GM12878 (cell line): ENCODE measurements around the gene TRIM22. TPM values are rescaled to one million over a fixed set of nuclear protein-coding genes. Genes with fewer than 3 reads are reported as not detected.

Experiments used
- ATF7 ChIP-seq: fragments of 450-650 bp; IDR thresholded peaks from 2 replicates; pipeline ENCODE4 v1.6.1; 2016; ENCODE audit warnings: low read depth, mild to moderate bottlenecking
- CBFB ChIP-seq: IDR thresholded peaks from 2 replicates; pipeline ENCODE4 v1.6.1; 2016; ENCODE audit warnings: antibody characterized with exemption, low read depth
- CBX5 ChIP-seq: sonication (generic); IDR thresholded peaks from 2 replicates; pipeline ENCODE4 v1.6.1; 2016; ENCODE audit warnings: low read depth, moderate library complexity, mild to moderate bottlenecking, inconsistent platforms
- CHD2 ChIP-seq: IDR thresholded peaks from 2 replicates; pipeline ENCODE4 v1.6.1; 2011; ENCODE audit warnings: low read depth, low read length, improper control_type of control experiment, borderline replicate concordance
- CHD4 ChIP-seq: fragments of 200-600 bp; sonication (generic); IDR thresholded peaks from 2 replicates; pipeline ENCODE4 v1.6.1; 2016; ENCODE audit warnings: mild to moderate bottlenecking
- DPF2 ChIP-seq: fragments of 450-650 bp; IDR thresholded peaks from 2 replicates; pipeline ENCODE4 v1.6.1; 2017; ENCODE audit warnings: mild to moderate bottlenecking
- ETV6 ChIP-seq, 2 experiments: fragments of 450-650 bp in 1 of 2; IDR thresholded peaks in 1 of 2; conservative IDR thresholded peaks in 1 of 2; 2 replicates each; pipeline ENCODE4 v1.6.1; 2014; ENCODE audit warnings: antibody characterized with exemption in 1 of 2, borderline replicate concordance in 1 of 2, low read depth in 1 of 2, mild to moderate bottlenecking in 1 of 2, moderate library complexity in 1 of 2
- GABPA ChIP-seq: IDR thresholded peaks from 2 replicates; pipeline ENCODE4 v1.6.1; 2014; ENCODE audit warnings: antibody characterized with exemption, low read depth, mild to moderate bottlenecking, inconsistent platforms
- KAT2A ChIP-seq: conservative IDR thresholded peaks from 2 replicates; pipeline ENCODE4 v1.6.1; 2011; ENCODE audit warnings: low read depth, low read length; ENCODE audit not compliant: control insufficient read depth
- LARP7 ChIP-seq: fragments of 450-650 bp; IDR thresholded peaks from 2 replicates; pipeline ENCODE4 v1.6.1; 2017; ENCODE audit warnings: mild to moderate bottlenecking
- MEF2A ChIP-seq: IDR thresholded peaks from 2 replicates; pipeline ENCODE4 v1.6.1; 2011; ENCODE audit warnings: low read depth, mild to moderate bottlenecking, low read length, moderate library complexity; ENCODE audit not compliant: insufficient read depth
- NFYA ChIP-seq: IDR thresholded peaks from 2 replicates; pipeline ENCODE4 v1.6.1; 2011; ENCODE audit warnings: low read depth, mild to moderate bottlenecking, low read length, improper control_type of control experiment, borderline replicate concordance
- NRF1 ChIP-seq: conservative IDR thresholded peaks from 2 replicates; pipeline ENCODE4 v1.6.1; 2011; ENCODE audit warnings: mild to moderate bottlenecking, low read depth, low read length, improper control_type of control experiment
- PAX8 ChIP-seq: fragments of 450-650 bp; IDR thresholded peaks from 2 replicates; pipeline ENCODE4 v1.6.1; 2017; ENCODE audit warnings: mild to moderate bottlenecking, moderate library complexity
- RBBP5 ChIP-seq: fragments of 200-600 bp; sonication (generic); conservative IDR thresholded peaks from 2 replicates; pipeline ENCODE4 v1.6.1; 2016
- RCOR1 ChIP-seq: conservative IDR thresholded peaks from 2 replicates; pipeline ENCODE4 v1.6.1; 2012; ENCODE audit warnings: low read depth, low read length, improper control_type of control experiment
- RFX5 ChIP-seq: IDR thresholded peaks from 2 replicates; pipeline ENCODE4 v1.6.1; 2011; ENCODE audit warnings: low read depth, low read length, improper control_type of control experiment
- SMAD5 ChIP-seq: IDR thresholded peaks from 2 replicates; pipeline ENCODE4 v1.6.1; 2016; ENCODE audit warnings: antibody characterized with exemption, low read depth
- ZNF217 ChIP-seq: fragments of 450-650 bp; IDR thresholded peaks from 2 replicates; pipeline ENCODE4 v1.6.1; 2017; ENCODE audit warnings: antibody characterized with exemption, mild to moderate bottlenecking
- ZSCAN29 ChIP-seq: fragments of 450-650 bp; IDR thresholded peaks from 2 replicates; pipeline ENCODE4 v1.6.1; 2017; ENCODE audit warnings: mild to moderate bottlenecking, moderate library complexity
- polyA plus RNA-seq, 11 experiments: library from polyadenylated mRNA; depleted of rRNA in 4 of 11; unstranded in 6 of 11; stranded (reverse) in 5 of 11; fragments of >200 nt; fragmentation: Nextera tagmentation in 4 of 11; fragmentation: Illumina TruSeq in 1 of 11; extraction: Ambion mirVana in 4 of 11; extraction: Trizol in 1 of 11; gene quantifications; 1 replicate in 1 of 11; 2 replicates in 10 of 11; pipeline versions ENCODE4 v1.2.1 to v1.2.3, GENCODE V29; 2011 to 2016; ENCODE audit warnings: inconsistent platforms in 2 of 11, missing spikeins in 2 of 11, low read depth in 1 of 11
- total RNA-seq, 4 experiments: library from RNA; depleted of rRNA in 3 of 4; stranded (reverse); fragments of >200 nt in 3 of 4; fragmentation: Illumina TruSeq in 1 of 4; extraction: Trizol in 1 of 4; gene quantifications; 2 replicates each; pipeline versions ENCODE4 v1.2.1 to v1.2.3, GENCODE V29; 2013 to 2021
- TF ChIP-seq, protein P1 (sequence below): IDR thresholded peaks from 2 replicates; pipeline ENCODE4 v1.6.1; 2011; ENCODE audit warnings: low read depth, mild to moderate bottlenecking, low read length, moderate library complexity, borderline replicate concordance; ENCODE audit errors: extremely low read depth
- TF ChIP-seq, protein P2 (sequence below): fragments of 450-650 bp; IDR thresholded peaks from 2 replicates; pipeline ENCODE4 v1.6.1; 2016; ENCODE audit warnings: mild to moderate bottlenecking
- TF ChIP-seq, protein P3 (sequence below): IDR thresholded peaks from 2 replicates; pipeline ENCODE4 v1.6.1; 2011; ENCODE audit warnings: borderline replicate concordance, low read depth, mild to moderate bottlenecking, moderate library complexity, low read length; ENCODE audit not compliant: insufficient read depth, poor library complexity, severe bottlenecking
- TF ChIP-seq, protein P4 (sequence below): IDR thresholded peaks from 2 replicates; pipeline ENCODE4 v1.6.1; 2011; ENCODE audit warnings: mild to moderate bottlenecking, low read depth, low read length, moderate library complexity; ENCODE audit not compliant: insufficient replicate concordance
- TF ChIP-seq, protein P5 (sequence below): IDR thresholded peaks from 2 replicates; pipeline ENCODE4 v1.6.1; 2012; ENCODE audit warnings: low read length, inconsistent platforms
- TF ChIP-seq, protein P6 (sequence below): fragments of 450-650 bp; IDR thresholded peaks from 2 replicates; pipeline ENCODE4 v1.6.1; 2014; ENCODE audit warnings: mild to moderate bottlenecking

Gene TRIM22
- total and polyA plus RNA-seq, 10 of the 15 experiments (the other 5 are each of a cell fraction or from before 2014, with no cell fraction given): 116 to 485 (median 204) TPM

DNA sequence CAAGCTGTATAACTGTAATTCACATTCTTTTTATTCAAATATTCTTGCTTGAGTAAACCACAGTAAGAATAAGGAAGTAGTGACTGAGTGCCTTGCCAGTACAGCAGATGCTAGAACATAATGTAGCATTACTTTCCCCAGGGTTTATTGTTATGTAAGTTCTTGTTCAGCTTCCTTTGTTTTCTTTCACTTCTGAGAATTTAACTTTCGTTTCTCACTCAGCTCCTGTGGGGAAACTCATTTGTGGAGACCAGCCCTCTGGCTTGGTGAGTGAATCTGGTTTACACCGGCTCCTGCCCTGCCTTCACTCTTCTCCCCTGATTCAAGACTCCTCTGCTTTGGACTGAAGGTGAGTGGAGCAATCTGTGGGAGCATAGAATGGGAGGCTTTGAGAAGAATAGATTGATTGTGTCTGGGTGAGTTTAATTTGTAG is at the start of gene TRIM22 (continued):
- TF ChIP-seq RBBP5 (no peak), DPF2 (no peak), RFX5 (no peak), CBFB (no peak), CHD4 (no peak), SMAD5 (0 out of 2 replicates have a peak, but pooled peaks have one; percentile 36), NRF1 (no peak), CHD2 (no peak), ETV6 (conservative IDR thresholded peaks at IDR 0.05 in 1 of 2, IDR thresholded peaks at IDR 0.05 in 1 of 2; ENCODE audit: borderline replicate concordance in 1 of 2, low read depth in 1 of 2) (peak in 1 of 2 experiments; percentile 26; a peak in 1 of 4 replicates), RCOR1 (peak; percentile 76; the same call in 1 of the 2 replicates), MEF2A (no peak), GABPA (no peak), LARP7 (no peak), KAT2A (no peak), PAX8 (no peak), CBX5 (no peak), ZSCAN29 (no peak), ATF7 (peak; percentile 51; the same call in 1 of the 2 replicates), ZNF217 (no peak), NFYA (no peak)
- TF ChIP-seq, protein P1, sequence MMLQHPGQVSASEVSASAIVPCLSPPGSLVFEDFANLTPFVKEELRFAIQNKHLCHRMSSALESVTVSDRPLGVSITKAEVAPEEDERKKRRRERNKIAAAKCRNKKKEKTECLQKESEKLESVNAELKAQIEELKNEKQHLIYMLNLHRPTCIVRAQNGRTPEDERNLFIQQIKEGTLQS: no peak
- TF ChIP-seq, protein P2, sequence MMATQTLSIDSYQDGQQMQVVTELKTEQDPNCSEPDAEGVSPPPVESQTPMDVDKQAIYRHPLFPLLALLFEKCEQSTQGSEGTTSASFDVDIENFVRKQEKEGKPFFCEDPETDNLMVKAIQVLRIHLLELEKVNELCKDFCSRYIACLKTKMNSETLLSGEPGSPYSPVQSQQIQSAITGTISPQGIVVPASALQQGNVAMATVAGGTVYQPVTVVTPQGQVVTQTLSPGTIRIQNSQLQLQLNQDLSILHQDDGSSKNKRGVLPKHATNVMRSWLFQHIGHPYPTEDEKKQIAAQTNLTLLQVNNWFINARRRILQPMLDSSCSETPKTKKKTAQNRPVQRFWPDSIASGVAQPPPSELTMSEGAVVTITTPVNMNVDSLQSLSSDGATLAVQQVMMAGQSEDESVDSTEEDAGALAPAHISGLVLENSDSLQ: no peak
- TF ChIP-seq, protein P3, sequence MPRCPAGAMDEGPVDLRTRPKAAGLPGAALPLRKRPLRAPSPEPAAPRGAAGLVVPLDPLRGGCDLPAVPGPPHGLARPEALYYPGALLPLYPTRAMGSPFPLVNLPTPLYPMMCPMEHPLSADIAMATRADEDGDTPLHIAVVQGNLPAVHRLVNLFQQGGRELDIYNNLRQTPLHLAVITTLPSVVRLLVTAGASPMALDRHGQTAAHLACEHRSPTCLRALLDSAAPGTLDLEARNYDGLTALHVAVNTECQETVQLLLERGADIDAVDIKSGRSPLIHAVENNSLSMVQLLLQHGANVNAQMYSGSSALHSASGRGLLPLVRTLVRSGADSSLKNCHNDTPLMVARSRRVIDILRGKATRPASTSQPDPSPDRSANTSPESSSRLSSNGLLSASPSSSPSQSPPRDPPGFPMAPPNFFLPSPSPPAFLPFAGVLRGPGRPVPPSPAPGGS: no peak
- TF ChIP-seq, protein P4, sequence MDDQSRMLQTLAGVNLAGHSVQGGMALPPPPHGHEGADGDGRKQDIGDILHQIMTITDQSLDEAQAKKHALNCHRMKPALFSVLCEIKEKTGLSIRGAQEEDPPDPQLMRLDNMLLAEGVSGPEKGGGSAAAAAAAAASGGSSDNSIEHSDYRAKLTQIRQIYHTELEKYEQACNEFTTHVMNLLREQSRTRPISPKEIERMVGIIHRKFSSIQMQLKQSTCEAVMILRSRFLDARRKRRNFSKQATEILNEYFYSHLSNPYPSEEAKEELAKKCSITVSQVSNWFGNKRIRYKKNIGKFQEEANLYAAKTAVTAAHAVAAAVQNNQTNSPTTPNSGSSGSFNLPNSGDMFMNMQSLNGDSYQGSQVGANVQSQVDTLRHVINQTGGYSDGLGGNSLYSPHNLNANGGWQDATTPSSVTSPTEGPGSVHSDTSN: no peak
- TF ChIP-seq, protein P5, sequence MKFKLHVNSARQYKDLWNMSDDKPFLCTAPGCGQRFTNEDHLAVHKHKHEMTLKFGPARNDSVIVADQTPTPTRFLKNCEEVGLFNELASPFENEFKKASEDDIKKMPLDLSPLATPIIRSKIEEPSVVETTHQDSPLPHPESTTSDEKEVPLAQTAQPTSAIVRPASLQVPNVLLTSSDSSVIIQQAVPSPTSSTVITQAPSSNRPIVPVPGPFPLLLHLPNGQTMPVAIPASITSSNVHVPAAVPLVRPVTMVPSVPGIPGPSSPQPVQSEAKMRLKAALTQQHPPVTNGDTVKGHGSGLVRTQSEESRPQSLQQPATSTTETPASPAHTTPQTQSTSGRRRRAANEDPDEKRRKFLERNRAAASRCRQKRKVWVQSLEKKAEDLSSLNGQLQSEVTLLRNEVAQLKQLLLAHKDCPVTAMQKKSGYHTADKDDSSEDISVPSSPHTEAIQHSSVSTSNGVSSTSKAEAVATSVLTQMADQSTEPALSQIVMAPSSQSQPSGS: 0 out of 2 replicates have a peak, but pooled peaks have one; percentile 29
- TF ChIP-seq, protein P6, sequence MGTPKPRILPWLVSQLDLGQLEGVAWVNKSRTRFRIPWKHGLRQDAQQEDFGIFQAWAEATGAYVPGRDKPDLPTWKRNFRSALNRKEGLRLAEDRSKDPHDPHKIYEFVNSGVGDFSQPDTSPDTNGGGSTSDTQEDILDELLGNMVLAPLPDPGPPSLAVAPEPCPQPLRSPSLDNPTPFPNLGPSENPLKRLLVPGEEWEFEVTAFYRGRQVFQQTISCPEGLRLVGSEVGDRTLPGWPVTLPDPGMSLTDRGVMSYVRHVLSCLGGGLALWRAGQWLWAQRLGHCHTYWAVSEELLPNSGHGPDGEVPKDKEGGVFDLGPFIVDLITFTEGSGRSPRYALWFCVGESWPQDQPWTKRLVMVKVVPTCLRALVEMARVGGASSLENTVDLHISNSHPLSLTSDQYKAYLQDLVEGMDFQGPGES: no peak
